OCI-LY7 (cell line): ENCODE data around the gene C19orf85. TPM values are rescaled to one million over a fixed set of nuclear protein-coding genes. Genes with fewer than 3 reads are reported as not detected.
A peak's percentile ranks its signal among the peaks of the same experiment; 100 is the strongest.

Source experiments
- BruUV-seq: library from RNA; stranded (reverse); fragments of 400-500 nt; replicated peaks from 2 replicates; lab custom pipeline; 2021; lab: Mats Ljungman, UMichigan
- CTCF ChIA-PET: fragments of 300-600 bp; sonication (Branson Sonifier 250); formaldehyde crosslinking; loops from one replicate; lab custom pipeline; 2022; ENCODE audit warnings: antibody characterized with exemption; ENCODE audit not compliant: unreplicated experiment; lab: Charles Lee
- POLR2A ChIA-PET: fragments of 300-600 bp; sonication (Branson Sonifier 250); formaldehyde crosslinking; loops from one replicate; lab custom pipeline; 2022; ENCODE audit warnings: antibody characterized with exemption; lab: Charles Lee
- DNase-seq: peaks from one replicate; pipeline ENCODE4 v3.0.0-alpha.2; 2015; ENCODE audit warnings: low spot score
- H2AFZ ChIP-seq: fragments of 200-600 bp; sonication (generic), shearing (Covaris generic); 2 replicates; pipeline ENCODE4 v1.6.1; 2014; ENCODE audit warnings: mild to moderate bottlenecking, antibody characterized with exemption, low read length, moderate library complexity
- H3K27ac ChIP-seq: fragments of 200-600 bp; sonication (generic); 2 replicates; pipeline ENCODE4 v1.5.1; 2014; ENCODE audit warnings: mixed run types, low read depth, mild to moderate bottlenecking, moderate library complexity, low read length, inconsistent platforms; ENCODE audit not compliant: poor library complexity, severe bottlenecking
- H3K36me3 ChIP-seq: fragments of 200-600 bp; sonication (generic); 2 replicates; pipeline ENCODE4 v1.6.1; 2014; ENCODE audit warnings: mild to moderate bottlenecking, antibody characterized with exemption, low read length, moderate library complexity, mixed read lengths; ENCODE audit not compliant: insufficient read depth
- H3K4me1 ChIP-seq: fragments of 200-600 bp; sonication (generic); 2 replicates; pipeline ENCODE4 v1.5.1; 2014; ENCODE audit warnings: mild to moderate bottlenecking, low read length; ENCODE audit not compliant: insufficient read depth, poor library complexity, severe bottlenecking
- H3K4me2 ChIP-seq: fragments of 200-600 bp; sonication (generic); 2 replicates; pipeline ENCODE4 v1.6.1; 2014; ENCODE audit warnings: mild to moderate bottlenecking, low read length
- H3K4me3 ChIP-seq: fragments of 200-600 bp; sonication (generic); 2 replicates; pipeline ENCODE4 v1.5.1; 2014; ENCODE audit warnings: mild to moderate bottlenecking, low read depth, low read length; ENCODE audit not compliant: poor library complexity, severe bottlenecking
- H3K79me2 ChIP-seq: fragments of 200-600 bp; sonication (generic); 2 replicates; pipeline ENCODE4 v1.6.1; 2016; ENCODE audit warnings: low read depth, mild to moderate bottlenecking, low read length, moderate library complexity, mixed read lengths; ENCODE audit not compliant: insufficient read depth
- H3K9me2 ChIP-seq: fragments of 200-600 bp; sonication (generic); 2 replicates; pipeline ENCODE4 v1.6.1; 2016; ENCODE audit warnings: mild to moderate bottlenecking, low read length, mixed read lengths; ENCODE audit not compliant: insufficient read depth
- H3K9me3 ChIP-seq: fragments of 200-600 bp; sonication (generic); 2 replicates; pipeline ENCODE4 v1.6.1; 2014; ENCODE audit warnings: mild to moderate bottlenecking, mixed run types, low read length, mixed read lengths
- H4K20me1 ChIP-seq: fragments of 200-600 bp; sonication (generic); 2 replicates; pipeline ENCODE4 v1.6.1; 2014; ENCODE audit warnings: mild to moderate bottlenecking, antibody characterized with exemption, low read length, moderate library complexity, mixed read lengths; ENCODE audit not compliant: insufficient read depth
- EZH2phosphoT487 ChIP-seq: fragments of 200-600 bp; sonication (generic); IDR thresholded peaks from 2 replicates; pipeline ENCODE4 v1.6.1; 2018; ENCODE audit warnings: low read depth, borderline replicate concordance, mild to moderate bottlenecking, mixed run types, antibody characterized with exemption, low read length, moderate library complexity, mixed read lengths
- intact Hi-C: fragments of 100-400 bp; cut with micrococcal nuclease; formaldehyde crosslinking; loops from one replicate; pipeline ENCODE4 v1.10.0; 2022; ENCODE audit not compliant: unreplicated experiment
- total RNA-seq, 2 experiments: library from RNA; depleted of rRNA in 1 of 2; stranded (reverse); fragments of >200 nt in 1 of 2; shearing (Covaris generic) in 1 of 2; gene quantifications; 2 replicates each; pipeline ENCODE4 v1.2.3, GENCODE V29; 2014 to 2022
- TF ChIP-seq, protein P1 (sequence below): fragments of 200-600 bp; sonication (generic); conservative IDR thresholded peaks from 2 replicates; pipeline ENCODE4 v1.5.1; 2014; ENCODE audit warnings: mild to moderate bottlenecking, antibody characterized with exemption, low read length, moderate library complexity, mixed read lengths

The C19orf85 gene
- total RNA-seq, 2 experiments from 2014 or later = not detected

DNA sequence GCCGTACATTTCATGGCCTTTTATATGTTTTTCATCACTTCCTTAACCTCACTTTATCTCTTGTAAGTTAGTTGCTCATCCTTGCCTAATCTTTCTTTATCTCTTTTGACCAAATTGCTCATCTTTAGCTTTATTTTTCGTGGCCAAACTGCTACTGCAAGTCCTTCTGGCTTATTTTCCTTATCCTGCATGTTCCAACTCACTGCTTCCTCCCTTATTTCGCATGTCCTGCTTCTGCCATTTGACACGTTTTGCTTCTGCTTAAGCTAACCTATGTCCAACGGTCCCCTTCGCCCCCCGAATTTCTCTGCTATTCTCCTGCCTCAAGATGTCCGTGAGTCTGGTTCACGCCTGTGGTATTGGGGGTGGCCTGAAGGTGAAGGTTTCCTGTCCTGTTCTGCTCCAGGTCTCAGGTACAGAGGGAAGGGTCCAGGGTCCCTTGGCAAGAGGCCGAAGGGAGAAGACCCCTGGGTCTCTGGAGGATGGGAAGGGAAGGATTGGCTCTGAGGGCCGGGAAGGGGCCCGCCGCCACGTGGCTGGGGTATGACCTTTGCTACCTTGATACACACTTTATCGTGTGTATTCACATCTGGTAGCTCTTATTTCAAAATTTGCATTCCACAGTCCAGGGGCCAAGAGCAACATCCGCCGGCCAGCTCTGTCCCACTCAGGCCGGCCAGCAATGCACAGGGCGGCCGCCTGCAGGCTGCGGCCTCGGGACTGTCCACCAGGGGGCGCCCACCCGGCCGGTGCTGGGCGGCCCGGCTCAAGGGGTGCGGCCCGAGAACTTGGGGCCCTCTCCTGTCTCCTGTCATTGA lies 2.9 kb upstream of the C19orf85 start:
- ChIA-PET POLR2A (interaction anchor here (0.8 kb wide), 1 partner anchor 36 kb away, joined by 3 read pairs; no protein-coding TSS in a partner anchor), CTCF (interaction anchor here (0.6 to 1.9 kb wide), 2 partner anchors 37 to 187 kb away, joined by 3 to 10 read pairs; no protein-coding TSS in a partner anchor)
- intact Hi-C loops = loop anchor here (1.0 kb wide), 1 partner anchor 37 kb away; no protein-coding TSS in a partner anchor
- H3K9me2 ChIP-seq = no peaks in the 10 kb centered on the region
- H3K4me3 ChIP-seq = no peak overlapping the region
- peaks cover 5% of the 10 kb centered on the region for H3K4me1 ChIP-seq
- no peaks in the 10 kb centered on the region for H4K20me1 ChIP-seq
- no TSS peak for BruUV-seq
- TF ChIP-seq, protein P1, sequence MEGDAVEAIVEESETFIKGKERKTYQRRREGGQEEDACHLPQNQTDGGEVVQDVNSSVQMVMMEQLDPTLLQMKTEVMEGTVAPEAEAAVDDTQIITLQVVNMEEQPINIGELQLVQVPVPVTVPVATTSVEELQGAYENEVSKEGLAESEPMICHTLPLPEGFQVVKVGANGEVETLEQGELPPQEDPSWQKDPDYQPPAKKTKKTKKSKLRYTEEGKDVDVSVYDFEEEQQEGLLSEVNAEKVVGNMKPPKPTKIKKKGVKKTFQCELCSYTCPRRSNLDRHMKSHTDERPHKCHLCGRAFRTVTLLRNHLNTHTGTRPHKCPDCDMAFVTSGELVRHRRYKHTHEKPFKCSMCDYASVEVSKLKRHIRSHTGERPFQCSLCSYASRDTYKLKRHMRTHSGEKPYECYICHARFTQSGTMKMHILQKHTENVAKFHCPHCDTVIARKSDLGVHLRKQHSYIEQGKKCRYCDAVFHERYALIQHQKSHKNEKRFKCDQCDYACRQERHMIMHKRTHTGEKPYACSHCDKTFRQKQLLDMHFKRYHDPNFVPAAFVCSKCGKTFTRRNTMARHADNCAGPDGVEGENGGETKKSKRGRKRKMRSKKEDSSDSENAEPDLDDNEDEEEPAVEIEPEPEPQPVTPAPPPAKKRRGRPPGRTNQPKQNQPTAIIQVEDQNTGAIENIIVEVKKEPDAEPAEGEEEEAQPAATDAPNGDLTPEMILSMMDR = peak; percentile 99
- no peak for TF ChIP-seq EZH2phosphoT487
- H3K79me2 ChIP-seq = no peaks in the 10 kb centered on the region
- peak overlapping the region; percentile 54; the same call in 1 of the 2 replicates for H2AFZ ChIP-seq
- peak; percentile 63 for DNase-seq
- H3K36me3 ChIP-seq = no peaks in the 10 kb centered on the region
- no peak overlapping the region for H3K27ac ChIP-seq
- no peak overlapping the region for H3K4me2 ChIP-seq
- no peaks in the 10 kb centered on the region for H3K9me3 ChIP-seq

DNA sequence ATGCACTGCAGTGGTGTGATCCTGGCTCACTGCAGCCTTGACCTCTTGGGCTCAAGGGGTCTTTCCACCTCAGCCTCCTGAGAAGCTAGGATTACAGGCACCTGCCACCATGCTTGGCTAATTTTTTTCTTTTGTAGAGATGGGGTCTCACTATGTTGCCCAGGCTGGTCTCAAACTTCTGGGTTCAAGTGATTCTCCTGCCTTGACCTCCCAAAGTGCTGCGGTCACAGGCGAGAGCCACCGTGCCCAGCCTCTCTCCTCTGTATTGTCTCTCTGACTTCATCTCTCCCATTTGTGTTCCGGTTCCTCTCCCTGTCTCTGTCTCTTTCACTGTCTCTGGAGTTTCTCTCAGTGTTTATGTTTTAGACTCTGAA lies 1.7 kb upstream of the C19orf85 start:
- Histone ChIP-seq H3K9me2 (no peaks in the 10 kb centered on the region), H3K36me3 (no peaks in the 10 kb centered on the region), H3K27ac (no peak overlapping the region), H3K4me1 (peaks cover 10% of the 10 kb centered on the region), H3K79me2 (no peaks in the 10 kb centered on the region), H3K4me2 (no peak overlapping the region), H2AFZ (no peak overlapping the region), H3K9me3 (no peaks in the 10 kb centered on the region), H4K20me1 (no peaks in the 10 kb centered on the region), H3K4me3 (no peak overlapping the region)
- BruUV-seq = no TSS peak
- no peak for DNase-seq
- CTCF ChIA-PET = no interaction called here
- no peak for TF ChIP-seq EZH2phosphoT487
- TF ChIP-seq, protein P1 = no peak
- intact Hi-C loops = no loop called here
- POLR2A ChIA-PET = no interaction called here
